ENCODE measurements around the gene IL13.

Gene IL13

DNA sequence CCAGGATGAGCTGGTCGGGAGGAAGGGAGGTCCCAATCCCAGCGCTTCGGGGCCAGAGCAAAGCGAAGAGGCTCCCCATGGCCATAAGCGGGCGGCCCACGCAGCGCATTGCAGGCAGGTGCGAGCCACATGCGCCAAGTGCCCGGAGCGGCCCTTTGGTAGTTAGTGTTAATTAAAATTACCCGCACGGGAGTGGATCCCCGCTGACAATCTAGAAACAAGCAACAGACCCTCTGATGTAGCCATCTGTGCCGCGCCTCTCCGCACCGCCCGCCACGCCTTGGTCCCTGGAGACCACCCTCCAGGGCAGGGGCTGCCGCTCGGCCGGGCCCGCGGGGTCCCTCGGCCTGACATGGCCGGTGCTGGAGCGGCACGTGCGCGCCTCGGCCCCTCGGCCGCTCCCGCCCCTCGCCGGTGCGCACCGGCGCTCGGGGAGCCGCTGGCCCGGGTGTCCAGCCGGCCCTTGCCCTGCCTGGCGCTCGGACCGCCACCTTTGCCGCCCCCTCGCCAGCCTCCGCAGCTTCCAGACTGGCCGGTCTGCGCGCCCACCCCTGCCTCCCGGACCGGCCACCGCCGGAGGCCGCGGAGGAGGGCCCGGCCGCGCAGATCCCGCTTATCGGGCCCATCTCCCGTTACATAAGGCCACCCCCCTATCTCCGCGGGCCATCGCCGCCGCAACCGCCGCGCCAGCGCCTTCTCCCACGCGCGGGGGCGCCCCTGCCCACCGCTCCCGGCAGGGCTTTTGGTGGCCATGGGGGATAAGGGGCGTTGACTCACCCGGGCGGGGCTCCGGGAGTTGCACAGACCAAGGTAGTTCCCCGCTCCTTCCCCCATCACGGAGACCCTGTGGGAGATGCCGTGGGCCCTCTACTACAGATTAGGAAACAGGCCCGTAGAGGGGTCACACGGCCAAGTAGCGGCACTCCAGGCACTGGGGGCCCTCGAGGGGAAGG, 1.9 kb upstream of the IL13 start:
- Histone ChIP-seq H3K27ac (ENCODE audit: low read length) (no peak overlapping the region), H3K27me3 (ENCODE audit: control insufficient read depth in 1 of 2, insufficient read depth in 2 of 2, low read length in 2 of 2) (peaks cover 24 to 29% of the 10 kb centered on the region in 2 donors), H3K9me3 (ENCODE audit: control insufficient read depth in 2 of 2, low read length in 2 of 2) (no peaks in the 10 kb centered on the region), H3K4me1 (ENCODE audit: control insufficient read depth, insufficient read depth, low read length) (peaks cover 12% of the 10 kb centered on the region), H3K9ac (ENCODE audit: low read length in 2 of 2) (no peak overlapping the region), H3K36me3 (ENCODE audit: control insufficient read depth in 2 of 2, insufficient read depth in 2 of 2, low read length in 2 of 2) (no peaks in the 10 kb centered on the region), H3K4me3 (ENCODE audit: low read length in 2 of 2) (peak overlapping the region; percentile 63 to 65)

DNA sequence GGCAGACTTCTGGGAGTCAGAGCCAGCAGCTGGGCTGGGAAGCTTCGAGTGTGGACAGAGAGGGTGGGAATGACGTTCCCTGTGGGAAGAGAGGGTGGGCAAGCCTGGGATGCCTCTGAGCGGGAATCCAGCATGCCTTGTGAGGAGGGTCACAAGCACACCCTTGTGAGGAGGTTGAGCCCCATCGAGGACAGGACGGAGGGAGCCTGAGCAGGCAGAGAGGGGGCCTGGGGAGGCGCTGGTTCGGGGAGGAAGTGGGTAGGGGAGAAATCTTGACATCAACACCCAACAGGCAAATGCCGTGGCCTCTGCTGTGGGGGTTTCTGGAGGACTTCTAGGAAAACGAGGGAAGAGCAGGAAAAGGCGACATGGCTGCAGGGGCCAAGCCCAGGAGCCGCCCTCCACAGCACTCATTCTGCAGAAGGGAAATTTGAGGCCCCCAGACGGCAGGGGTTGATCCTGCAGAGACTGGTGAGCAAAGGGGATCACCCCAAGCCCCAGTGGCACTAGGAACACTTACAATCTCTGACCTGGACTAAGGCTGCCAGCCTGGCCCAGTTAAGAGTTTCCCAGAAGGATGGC, 1.1 kb upstream of the IL13 start:
- Histone ChIP-seq H3K9ac (ENCODE audit: low read length in 2 of 2) (no peak overlapping the region), H3K4me1 (ENCODE audit: control insufficient read depth, insufficient read depth, low read length) (peaks cover 12% of the 10 kb centered on the region), H3K27me3 (ENCODE audit: control insufficient read depth in 1 of 2, insufficient read depth in 2 of 2, low read length in 2 of 2) (peaks cover 24 to 29% of the 10 kb centered on the region in 2 donors), H3K9me3 (ENCODE audit: control insufficient read depth in 2 of 2, low read length in 2 of 2) (no peaks in the 10 kb centered on the region), H3K27ac (ENCODE audit: low read length) (no peak overlapping the region), H3K4me3 (ENCODE audit: low read length in 2 of 2) (peak overlapping the region; percentile 63 to 65), H3K36me3 (ENCODE audit: control insufficient read depth in 2 of 2, insufficient read depth in 2 of 2, low read length in 2 of 2) (no peaks in the 10 kb centered on the region)

DNA sequence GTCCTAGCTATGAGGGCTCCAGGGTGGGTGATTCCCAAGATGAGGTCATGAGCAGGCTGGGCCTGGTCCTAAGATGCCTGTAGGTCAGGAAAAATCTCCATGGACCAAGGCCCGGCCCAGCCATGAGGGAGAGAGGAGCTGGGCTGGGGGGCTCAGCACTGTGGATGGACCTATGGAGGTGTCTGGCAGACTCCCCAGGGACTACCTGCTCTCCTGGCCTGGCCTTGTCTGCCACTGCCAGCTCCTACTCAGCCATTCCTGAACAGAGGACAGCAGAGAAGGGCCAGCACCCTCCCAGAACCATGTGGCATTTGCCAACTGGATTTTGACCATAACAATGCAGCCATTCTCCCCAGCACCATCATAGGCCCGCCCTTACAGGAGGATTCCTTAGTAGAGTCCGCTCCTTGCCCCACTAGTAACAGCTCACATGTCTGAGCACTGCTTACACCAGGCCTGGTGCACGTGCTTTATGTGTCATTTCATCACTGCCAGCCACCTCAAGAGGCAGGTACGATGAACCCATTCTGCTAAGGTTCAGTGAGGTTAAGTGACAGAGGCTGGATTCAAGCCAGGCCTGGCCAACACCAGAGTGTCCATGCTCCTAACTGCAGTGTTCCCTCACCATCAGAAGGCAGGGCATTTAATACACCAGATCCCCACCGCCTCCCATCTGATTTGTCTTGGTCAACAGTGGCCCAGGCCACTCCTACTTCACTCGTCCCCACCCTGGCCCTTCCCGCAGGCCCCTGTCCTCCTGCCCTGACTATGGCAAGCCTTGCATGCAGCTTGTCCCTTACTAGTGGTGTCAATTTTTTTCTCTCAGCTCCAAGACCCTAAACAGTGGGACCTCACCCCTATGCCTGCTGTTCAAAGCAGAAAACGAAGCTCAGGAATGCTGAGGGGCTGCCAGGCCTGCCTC, 669 bp downstream of the IL13 start:
- Histone ChIP-seq H3K4me1 (ENCODE audit: control insufficient read depth, insufficient read depth, low read length) (peaks cover 12% of the 10 kb centered on the region), H3K27ac (ENCODE audit: low read length) (no peak overlapping the region), H3K27me3 (ENCODE audit: control insufficient read depth in 1 of 2, insufficient read depth in 2 of 2, low read length in 2 of 2) (peaks cover 22 to 29% of the 10 kb centered on the region in 2 donors), H3K9me3 (ENCODE audit: control insufficient read depth in 2 of 2, low read length in 2 of 2) (no peaks in the 10 kb centered on the region), H3K36me3 (ENCODE audit: control insufficient read depth in 2 of 2, insufficient read depth in 2 of 2, low read length in 2 of 2) (no peaks in the 10 kb centered on the region), H3K4me3 (ENCODE audit: low read length in 2 of 2) (no peak overlapping the region), H3K9ac (ENCODE audit: low read length in 2 of 2) (no peak overlapping the region)

DNA sequence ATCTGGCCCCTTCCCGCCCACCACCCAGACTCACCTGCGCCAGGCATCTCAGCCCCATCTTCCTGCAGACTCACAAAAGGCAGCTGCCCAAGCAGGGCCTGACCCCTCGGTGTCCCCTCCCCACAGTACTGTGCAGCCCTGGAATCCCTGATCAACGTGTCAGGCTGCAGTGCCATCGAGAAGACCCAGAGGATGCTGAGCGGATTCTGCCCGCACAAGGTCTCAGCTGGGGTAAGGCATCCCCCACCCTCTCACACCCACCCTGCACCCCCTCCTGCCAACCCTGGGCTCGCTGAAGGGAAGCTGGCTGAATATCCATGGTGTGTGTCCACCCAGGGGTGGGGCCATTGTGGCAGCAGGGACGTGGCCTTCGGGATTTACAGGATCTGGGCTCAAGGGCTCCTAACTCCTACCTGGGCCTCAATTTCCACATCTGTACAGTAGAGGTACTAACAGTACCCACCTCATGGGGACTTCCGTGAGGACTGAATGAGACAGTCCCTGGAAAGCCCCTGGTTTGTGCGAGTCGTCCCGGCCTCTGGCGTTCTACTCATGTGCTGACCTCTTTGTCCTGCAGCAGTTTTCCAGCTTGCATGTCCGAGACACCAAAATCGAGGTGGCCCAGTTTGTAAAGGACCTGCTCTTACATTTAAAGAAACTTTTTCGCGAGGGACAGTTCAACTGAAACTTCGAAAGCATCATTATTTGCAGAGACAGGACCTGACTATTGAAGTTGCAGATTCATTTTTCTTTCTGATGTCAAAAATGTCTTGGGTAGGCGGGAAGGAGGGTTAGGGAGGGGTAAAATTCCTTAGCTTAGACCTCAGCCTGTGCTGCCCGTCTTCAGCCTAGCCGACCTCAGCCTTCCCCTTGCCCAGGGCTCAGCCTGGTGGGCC, 1.9 kb downstream of the IL13 start:
- H3K9ac ChIP-seq (ENCODE audit: low read length in 2 of 2): no peak overlapping the region
- H3K27me3 ChIP-seq (ENCODE audit: control insufficient read depth in 1 of 2, insufficient read depth in 2 of 2, low read length in 2 of 2): peaks cover 18 to 19% of the 10 kb centered on the region in 2 donors
- H3K27ac ChIP-seq (ENCODE audit: low read length): no peak overlapping the region
- H3K4me1 ChIP-seq (ENCODE audit: control insufficient read depth, insufficient read depth, low read length): peaks cover 12% of the 10 kb centered on the region
- H3K9me3 ChIP-seq (ENCODE audit: control insufficient read depth in 2 of 2, low read length in 2 of 2): no peaks in the 10 kb centered on the region
- no peaks in the 10 kb centered on the region for H3K36me3 ChIP-seq (ENCODE audit: control insufficient read depth in 2 of 2, insufficient read depth in 2 of 2, low read length in 2 of 2)
- H3K4me3 ChIP-seq (ENCODE audit: low read length in 2 of 2): no peak overlapping the region

DNA sequence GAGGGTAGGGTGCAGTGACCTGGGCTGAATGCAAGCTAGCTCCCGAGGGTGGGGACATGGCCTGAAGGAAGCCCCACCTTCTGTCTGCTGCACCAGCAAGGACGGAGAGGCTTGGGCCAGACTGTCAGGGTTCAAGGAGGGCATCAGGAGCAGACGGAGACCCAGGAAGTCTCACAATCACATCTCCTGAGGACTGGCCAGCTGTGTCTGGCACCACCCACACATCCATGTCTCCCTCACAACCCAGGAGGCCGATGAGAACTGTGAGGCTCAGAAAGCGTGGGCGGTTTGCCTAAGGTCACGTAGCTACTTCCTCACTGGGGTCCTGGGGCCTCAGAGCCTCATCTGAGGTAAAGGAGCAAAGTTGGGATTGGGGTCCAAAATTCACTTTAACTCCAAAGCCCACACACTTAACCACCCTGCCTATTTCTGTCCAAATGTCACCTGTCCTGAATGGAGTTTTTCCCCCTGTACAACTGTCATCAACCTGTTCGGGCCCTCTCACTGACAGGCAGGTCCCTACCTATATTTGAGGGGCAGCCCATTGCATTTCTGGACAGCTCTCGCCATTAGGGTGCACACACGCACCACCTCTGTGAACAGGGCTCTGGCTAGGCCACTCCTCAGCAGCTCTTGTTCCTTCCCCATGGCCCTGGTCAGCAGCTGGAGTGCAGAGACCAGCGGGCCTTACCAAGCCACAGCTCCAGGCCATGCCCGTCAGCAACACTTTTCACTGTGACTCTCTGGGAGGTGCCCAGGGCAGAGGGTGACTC, 3.4 kb downstream of the IL13 start:
- Histone ChIP-seq H3K36me3 (ENCODE audit: control insufficient read depth in 2 of 2, insufficient read depth in 2 of 2, low read length in 2 of 2) (no peaks in the 10 kb centered on the region), H3K27ac (ENCODE audit: low read length) (no peak overlapping the region), H3K4me3 (ENCODE audit: low read length in 2 of 2) (no peak overlapping the region), H3K27me3 (ENCODE audit: control insufficient read depth in 1 of 2, insufficient read depth in 2 of 2, low read length in 2 of 2) (peaks cover 8 to 12% of the 10 kb centered on the region in 2 donors), H3K9ac (ENCODE audit: low read length in 2 of 2) (no peak overlapping the region), H3K9me3 (ENCODE audit: control insufficient read depth in 2 of 2, low read length in 2 of 2) (no peaks in the 10 kb centered on the region), H3K4me1 (ENCODE audit: control insufficient read depth, insufficient read depth, low read length) (peaks cover 3% of the 10 kb centered on the region)

DNA sequence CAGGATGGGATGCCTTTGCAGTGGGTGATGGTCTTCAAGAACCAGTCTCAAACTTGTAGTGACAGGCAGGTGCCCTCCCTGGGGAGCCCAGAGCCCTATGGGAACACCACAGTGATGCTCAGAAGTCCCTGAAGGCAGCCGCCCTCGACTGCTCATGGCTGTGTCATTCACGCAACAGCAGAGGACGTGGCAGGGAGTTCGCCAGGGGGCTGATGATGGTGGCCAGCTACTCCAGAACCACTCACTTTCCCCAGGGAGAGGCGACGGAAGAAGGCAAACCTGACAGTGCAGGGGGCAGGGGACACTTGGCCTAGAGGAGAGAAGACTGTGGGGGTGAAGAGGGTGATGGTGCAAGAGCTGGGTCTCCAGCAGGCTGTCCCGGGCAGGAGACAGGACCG, 4.0 kb downstream of the IL13 start:
- Histone ChIP-seq H3K4me1 (ENCODE audit: control insufficient read depth, insufficient read depth, low read length) (no peaks in the 10 kb centered on the region), H3K27me3 (ENCODE audit: control insufficient read depth in 1 of 2, insufficient read depth in 2 of 2, low read length in 2 of 2) (peaks cover 2 to 6% of the 10 kb centered on the region in 2 donors)

DNA sequence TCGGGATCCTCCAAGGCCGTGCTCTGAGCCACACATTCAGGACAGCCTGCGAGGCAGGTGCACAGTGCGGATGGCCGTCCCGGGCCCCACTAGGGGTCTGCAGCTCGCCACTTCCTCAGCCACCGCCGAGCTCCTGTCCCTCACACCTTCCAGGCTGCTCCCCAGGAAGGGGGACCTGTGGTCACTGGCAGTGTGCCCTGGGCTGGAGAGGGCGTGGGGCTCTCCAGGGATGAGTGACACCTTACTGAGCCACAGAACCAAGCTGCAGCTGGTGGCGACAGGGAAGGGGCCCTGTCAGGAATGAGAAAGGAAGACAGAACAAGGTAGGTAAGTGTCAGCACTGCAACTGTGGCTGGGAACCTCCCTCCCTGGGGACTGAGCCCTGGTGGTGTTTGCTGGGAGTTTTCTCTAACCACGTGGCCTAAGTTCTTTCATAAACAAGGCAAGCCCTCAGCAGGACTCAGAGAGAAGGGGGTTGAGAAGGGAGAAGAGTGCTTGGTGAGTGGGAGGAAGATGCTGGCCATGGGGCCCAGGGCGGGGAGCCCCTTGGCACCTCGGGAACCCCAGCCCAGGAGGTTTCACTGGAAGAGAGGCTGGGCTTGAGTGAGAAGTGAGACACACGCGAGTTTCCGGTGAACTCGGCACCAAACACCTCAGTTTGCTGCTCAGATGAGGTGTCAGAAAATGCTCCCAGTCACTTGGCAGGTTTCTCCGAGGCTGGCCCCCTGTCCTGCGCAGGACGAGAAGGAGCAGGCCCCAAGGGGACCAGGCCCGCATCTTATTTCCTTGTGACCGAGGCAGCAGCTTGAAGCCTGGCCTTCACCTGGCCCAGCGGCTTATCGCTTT, 5.2 kb downstream of the IL13 start:
- Histone ChIP-seq H3K27ac (ENCODE audit: low read length) (no peak overlapping the region), H3K9me3 (ENCODE audit: control insufficient read depth in 2 of 2, low read length in 2 of 2) (no peaks in the 10 kb centered on the region), H3K27me3 (ENCODE audit: control insufficient read depth in 1 of 2, insufficient read depth in 2 of 2, low read length in 2 of 2) (no peaks in the 10 kb centered on the region), H3K4me1 (ENCODE audit: control insufficient read depth, insufficient read depth, low read length) (no peaks in the 10 kb centered on the region), H3K4me3 (ENCODE audit: low read length in 2 of 2) (no peak overlapping the region), H3K9ac (ENCODE audit: low read length in 2 of 2) (no peak overlapping the region), H3K36me3 (ENCODE audit: control insufficient read depth in 2 of 2, insufficient read depth in 2 of 2, low read length in 2 of 2) (no peaks in the 10 kb centered on the region)

More for the DNA sequence above, 4.0 kb downstream of the IL13 start:
- H3K4me3 ChIP-seq (ENCODE audit: low read length in 2 of 2): no peak overlapping the region
- H3K9me3 ChIP-seq (ENCODE audit: control insufficient read depth in 2 of 2, low read length in 2 of 2): no peaks in the 10 kb centered on the region
- no peak overlapping the region for H3K9ac ChIP-seq (ENCODE audit: low read length in 2 of 2)
- no peaks in the 10 kb centered on the region for H3K36me3 ChIP-seq (ENCODE audit: control insufficient read depth in 2 of 2, insufficient read depth in 2 of 2, low read length in 2 of 2)
- H3K27ac ChIP-seq (ENCODE audit: low read length): no peak overlapping the region

DNA sequence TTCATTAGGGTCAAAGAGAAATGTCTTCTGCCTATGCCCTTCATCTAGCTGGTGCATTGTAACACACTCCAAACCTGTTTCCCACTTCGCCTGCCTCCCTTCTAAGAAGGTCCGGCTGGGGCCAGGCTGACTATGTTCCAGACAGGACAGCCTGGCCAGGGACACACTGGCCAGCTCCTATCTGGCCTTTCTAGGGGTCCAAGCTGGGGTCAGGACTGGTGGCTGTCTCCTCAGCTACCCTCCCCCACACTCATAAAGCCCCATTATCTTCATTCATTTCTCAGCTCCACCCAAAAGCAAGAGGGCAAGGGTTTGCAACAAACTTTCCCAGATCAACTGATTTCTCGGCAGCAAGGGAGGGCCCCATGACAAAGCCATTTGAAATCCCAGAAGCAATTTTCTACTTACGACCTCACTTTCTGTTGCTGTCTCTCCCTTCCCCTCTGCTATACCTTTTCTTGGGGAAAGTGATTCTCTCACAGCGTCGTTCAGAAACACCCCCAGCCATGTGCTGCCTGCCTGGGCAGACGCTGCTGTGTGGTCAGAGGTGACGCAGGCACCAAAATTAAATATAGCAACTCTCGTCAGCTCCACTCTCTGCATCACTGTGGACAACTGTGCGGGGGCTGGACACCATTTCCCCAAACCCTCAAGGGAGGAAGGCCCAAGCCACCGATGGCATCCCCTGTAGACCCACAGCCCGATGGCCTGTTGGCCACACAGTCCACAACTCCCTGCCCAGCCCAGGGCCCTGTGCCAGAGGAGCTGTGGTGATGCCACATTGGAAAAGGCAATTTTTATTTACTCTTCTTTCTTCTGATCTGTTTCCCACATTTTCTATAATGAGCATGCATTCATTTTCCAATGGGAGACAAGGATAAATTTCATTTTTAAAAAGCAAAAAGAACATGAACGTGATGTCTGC, 6.1 kb downstream of the IL13 start:
- Histone ChIP-seq H3K4me3 (ENCODE audit: low read length in 2 of 2) (no peak overlapping the region), H3K27me3 (ENCODE audit: control insufficient read depth in 1 of 2, insufficient read depth in 2 of 2, low read length in 2 of 2) (no peaks in the 10 kb centered on the region), H3K9me3 (ENCODE audit: control insufficient read depth in 2 of 2, low read length in 2 of 2) (no peaks in the 10 kb centered on the region), H3K36me3 (ENCODE audit: control insufficient read depth in 2 of 2, insufficient read depth in 2 of 2, low read length in 2 of 2) (no peaks in the 10 kb centered on the region), H3K4me1 (ENCODE audit: control insufficient read depth, insufficient read depth, low read length) (no peaks in the 10 kb centered on the region), H3K9ac (ENCODE audit: low read length in 2 of 2) (no peak overlapping the region), H3K27ac (ENCODE audit: low read length) (no peak overlapping the region)

All from stomach smooth muscle (tissue), 2 donors.